Kidney tubule cell (primary cell): ENCODE data around the gene QSOX2.

ENCODE experiments used
- DNase-seq: peaks from one replicate; pipeline ENCODE4 v3.0.0-alpha.2; 2018; ENCODE audit warnings: low spot score

Gene QSOX2

GRCh38 chr9:136283291-136284235 lies 38.0 kb upstream of the QSOX2 start:
- DNase-seq: peak; percentile 78

- no peak for DNase-seq
Observed at GRCh38 chr9:136282272-136282861, 36.8 kb upstream of the QSOX2 start.

GRCh38 chr9:136281421-136282271 lies 36.0 kb upstream of the QSOX2 start:
- DNase-seq: no peak

- no peak for DNase-seq
Observed at GRCh38 chr9:136280535-136281315, 35.1 kb upstream of the QSOX2 start.

- DNase-seq: no peak
Observed at GRCh38 chr9:136279471-136279870, 33.9 kb upstream of the QSOX2 start.

GRCh38 chr9:136278894-136279293 lies 33.3 kb upstream of the QSOX2 start:
- no peak for DNase-seq

GRCh38 chr9:136278221-136278620 lies 32.6 kb upstream of the QSOX2 start:
- no peak for DNase-seq

- no peak for DNase-seq
Observed at GRCh38 chr9:136277746-136278145, 32.1 kb upstream of the QSOX2 start.

GRCh38 chr9:136276716-136277115 lies 31.1 kb upstream of the QSOX2 start:
- no peak for DNase-seq

GRCh38 chr9:136275655-136276429 lies 30.2 kb upstream of the QSOX2 start:
- peak; percentile 5 for DNase-seq

- no peak for DNase-seq
Observed at GRCh38 chr9:136274786-136275654, 29.4 kb upstream of the QSOX2 start.

- DNase-seq: no peak
Observed at GRCh38 chr9:136273921-136274785, 28.5 kb upstream of the QSOX2 start.

- DNase-seq: no peak
Observed at GRCh38 chr9:136273244-136273865, 27.7 kb upstream of the QSOX2 start.

- DNase-seq: no peak
Observed at GRCh38 chr9:136270173-136270705, 24.6 kb upstream of the QSOX2 start.

- DNase-seq: no peak
Observed at GRCh38 chr9:136268735-136269134, 23.1 kb upstream of the QSOX2 start.

GRCh38 chr9:136268318-136268717 lies 22.7 kb upstream of the QSOX2 start:
- no peak for DNase-seq

- DNase-seq: peak; percentile 73
Observed at GRCh38 chr9:136267261-136268111, 21.9 kb upstream of the QSOX2 start.
